Activated B cell treated with CpG ODN at 0.5 μM for 24 hours (primary cell): Measurements from ENCODE around the gene CBLB. TPM values are rescaled to one million over a fixed set of nuclear protein-coding genes. Genes with fewer than 3 reads are reported as not detected.

Experiments used
- ATAC-seq: fragments of 200-7000 bp; cut with Tn5 transposase; one replicate; pipeline ENCODE4 v1.10.0; 2021; ENCODE audit warnings: low read depth, mild to moderate bottlenecking, moderate library complexity
- CTCF ChIA-PET: fragments of 350-600 bp; sonication (Branson Sonifier 250); formaldehyde crosslinking; loops from one replicate; lab custom pipeline; 2021; ENCODE audit warnings: antibody characterized with exemption; lab: Charles Lee
- POLR2A ChIA-PET: fragments of 350-600 bp; sonication (Branson Sonifier 250); formaldehyde crosslinking; loops from one replicate; lab custom pipeline; 2021; ENCODE audit warnings: antibody characterized with exemption; lab: Charles Lee
- DNase-seq: peaks from one replicate; pipeline ENCODE4 v3.0.0; 2022
- H3K27ac Mint-ChIP-seq: one replicate; pipeline ENCODE4 v1.8.0; 2020; ENCODE audit warnings: mixed read lengths
- H3K27me3 Mint-ChIP-seq: one replicate; pipeline ENCODE4 v1.8.0; 2021; ENCODE audit warnings: mixed read lengths
- H3K36me3 Mint-ChIP-seq: one replicate; pipeline ENCODE4 v1.8.0; 2021; ENCODE audit warnings: low read depth, mixed read lengths
- H3K4me1 Mint-ChIP-seq: one replicate; pipeline ENCODE4 v1.8.0; 2021; ENCODE audit warnings: mixed read lengths
- H3K4me3 Mint-ChIP-seq: one replicate; pipeline ENCODE4 v1.8.0; 2020; ENCODE audit warnings: mild to moderate bottlenecking, mixed read lengths
- H3K9me3 Mint-ChIP-seq: one replicate; pipeline ENCODE4 v1.8.0; 2020; ENCODE audit warnings: mixed read lengths
- CTCF ChIP-seq: fragments of 200-600 bp; IDR thresholded peaks from one replicate; pipeline ENCODE4 v1.8.0; 2022; ENCODE audit warnings: antibody characterized with exemption, mild to moderate bottlenecking
- intact Hi-C: fragments of 100-400 bp; cut with micrococcal nuclease; formaldehyde crosslinking; loops from one replicate; pipeline ENCODE4 v1.15.1; 2024
- total RNA-seq: library from RNA; stranded (reverse); gene quantifications from 2 replicates; pipeline ENCODE4 v1.2.3, GENCODE V29; 2022

CBLB gene
- total RNA-seq, 1 donor from 2014 or later, result 78.1 TPM

DNA sequence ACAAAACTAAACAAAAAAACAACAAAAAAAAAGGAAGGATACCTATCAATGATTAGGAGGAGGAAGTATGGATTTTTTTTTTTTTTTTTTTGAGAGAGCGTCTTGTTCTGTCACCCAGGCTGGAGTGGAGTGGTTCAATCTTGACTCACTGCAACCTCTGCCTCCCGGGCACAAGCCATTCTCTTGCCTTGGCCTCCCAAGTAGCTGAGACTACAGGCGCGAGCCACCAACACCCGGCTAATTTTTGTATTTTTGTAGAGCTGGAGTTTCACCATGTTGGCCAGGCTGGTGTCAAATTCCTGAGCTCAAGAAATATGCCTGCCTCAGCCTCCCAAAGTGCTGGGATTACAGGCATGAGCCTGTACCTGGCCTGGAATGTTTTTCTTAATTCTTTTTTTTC lies 195.8 kb downstream of the CBLB start:
- DNase-seq (no peak), ATAC-seq (no peak)
- CTCF ChIA-PET, result interaction anchor here (0.6 to 1.0 kb wide), 2 partner anchors 898 to 937 kb away, joined by 3 read pairs; no protein-coding TSS in a partner anchor
- intact Hi-C loops, result no loop called here
- Mint-ChIP-seq H3K36me3 (peaks cover 64% of the 10 kb centered on the region), H3K4me1 (no peaks in the 10 kb centered on the region), H3K27me3 (no peaks in the 10 kb centered on the region), H3K27ac (no peak overlapping the region), H3K4me3 (no peak overlapping the region), H3K9me3 (no peaks in the 10 kb centered on the region)
- POLR2A ChIA-PET, result no interaction called here
- TF ChIP-seq CTCF, result no peak

DNA sequence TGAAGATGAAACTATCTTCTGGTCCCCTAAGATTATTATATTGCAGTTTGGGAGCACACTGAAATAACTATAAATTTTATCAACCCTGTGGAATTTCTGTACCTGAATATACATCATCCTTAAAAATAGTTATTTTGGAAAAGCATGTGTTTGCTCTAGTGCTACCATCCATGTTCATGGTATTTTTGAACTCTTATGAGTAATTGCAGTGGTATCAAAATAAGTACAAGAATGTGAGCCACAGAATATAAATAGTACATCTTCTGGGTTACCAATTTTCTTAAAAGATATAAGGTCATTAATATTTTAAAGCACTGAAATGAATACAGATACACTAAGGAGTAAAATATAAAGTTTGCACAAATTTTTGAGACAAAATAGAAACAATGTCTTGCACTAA lies 206.5 kb downstream of the CBLB start:
- ATAC-seq, result no peak
- no peak for TF ChIP-seq CTCF

DNA sequence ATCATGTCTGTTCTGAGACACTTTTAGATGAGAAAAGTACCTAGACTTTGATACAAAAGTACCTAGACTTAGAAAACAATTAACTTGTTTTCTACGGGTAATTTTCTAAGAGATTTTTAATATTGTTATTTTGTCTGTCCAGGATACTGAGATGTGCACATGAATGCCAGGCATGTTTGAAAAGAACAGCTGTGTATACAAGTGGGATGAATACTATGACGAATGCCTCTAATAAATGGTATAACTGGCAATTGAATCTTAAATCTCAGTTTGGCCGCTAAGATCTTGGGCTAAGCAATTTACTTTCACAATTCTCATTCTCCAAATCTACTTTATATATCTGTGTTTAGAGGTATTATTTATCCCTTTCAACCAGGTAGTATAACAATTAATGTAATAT lies 207.4 kb downstream of the CBLB start:
- CTCF ChIA-PET, result no interaction called here
- H3K27ac Mint-ChIP-seq, result no peak overlapping the region
- no peak overlapping the region for H3K4me3 Mint-ChIP-seq
- H3K27me3 Mint-ChIP-seq, result no peaks in the 10 kb centered on the region
- POLR2A ChIA-PET, result no interaction called here
- no peak for ATAC-seq
- intact Hi-C loops, result no loop called here
- H3K36me3 Mint-ChIP-seq, result peaks cover 53% of the 10 kb centered on the region
- H3K4me1 Mint-ChIP-seq, result no peaks in the 10 kb centered on the region
- DNase-seq, result no peak
- no peak for TF ChIP-seq CTCF
- H3K9me3 Mint-ChIP-seq, result no peaks in the 10 kb centered on the region

More for the DNA sequence above, 206.5 kb downstream of the CBLB start:
- no peak for DNase-seq
- ChIA-PET CTCF (no interaction called here), POLR2A (no interaction called here)
- Mint-ChIP-seq H3K27ac (no peak overlapping the region), H3K36me3 (peaks cover 54% of the 10 kb centered on the region), H3K9me3 (no peaks in the 10 kb centered on the region), H3K4me1 (no peaks in the 10 kb centered on the region), H3K27me3 (no peaks in the 10 kb centered on the region), H3K4me3 (no peak overlapping the region)
- intact Hi-C loops, result no loop called here

DNA sequence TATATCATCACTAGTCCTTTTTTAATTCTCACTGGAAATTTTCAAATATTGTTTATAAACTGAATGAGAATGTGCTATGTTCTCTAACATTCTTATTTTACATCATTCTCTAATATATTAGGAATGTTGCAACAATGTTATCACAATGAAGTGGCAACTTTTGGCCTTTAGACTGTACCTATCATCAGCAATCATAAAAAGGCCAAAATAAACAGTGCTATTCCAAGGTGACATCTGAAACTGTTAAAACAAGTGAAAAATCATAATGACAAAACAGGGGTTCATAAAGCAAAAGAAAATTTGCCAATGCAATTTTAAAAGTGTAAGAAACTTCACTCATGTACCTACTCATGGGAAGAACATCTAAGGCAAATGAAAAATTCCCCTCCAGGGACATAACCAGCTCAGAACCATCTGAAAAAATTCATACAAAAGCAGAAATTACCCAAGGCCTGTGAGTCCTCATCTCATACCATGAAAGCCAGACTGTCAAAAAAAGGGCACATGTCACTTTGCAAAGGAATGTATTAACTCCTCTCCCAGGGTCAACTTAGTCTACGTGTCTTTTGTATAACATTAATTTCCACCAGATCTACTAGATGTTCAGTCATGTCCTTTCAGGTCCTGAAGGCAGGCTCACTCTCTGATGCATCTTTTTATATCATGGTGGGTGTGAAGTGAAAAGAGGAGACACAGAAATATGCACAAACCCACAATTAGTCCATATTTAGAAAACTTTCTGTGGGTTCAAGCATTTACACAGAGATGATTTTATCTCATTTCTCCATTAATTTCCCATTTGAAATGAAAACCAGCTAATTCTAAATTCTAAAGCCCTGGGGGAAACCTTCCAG lies 211.9 kb downstream of the CBLB start:
- DNase-seq, result no peak
- peaks cover 3% of the 10 kb centered on the region for H3K4me1 Mint-ChIP-seq
- peaks cover 37% of the 10 kb centered on the region for H3K36me3 Mint-ChIP-seq
- intact Hi-C loops, result no loop called here
- H3K27me3 Mint-ChIP-seq, result no peaks in the 10 kb centered on the region
- no peak for ATAC-seq
- no peak for TF ChIP-seq CTCF
- POLR2A ChIA-PET, result no interaction called here
- no peak overlapping the region for H3K4me3 Mint-ChIP-seq
- CTCF ChIA-PET, result no interaction called here
- H3K9me3 Mint-ChIP-seq, result no peaks in the 10 kb centered on the region
- H3K27ac Mint-ChIP-seq, result no peak overlapping the region

GRCh38 chr3:105653868-105654267 lies 214.9 kb downstream of the CBLB start:
- Mint-ChIP-seq H3K36me3 (peaks cover 18% of the 10 kb centered on the region), H3K9me3 (no peaks in the 10 kb centered on the region), H3K4me1 (peaks cover 7% of the 10 kb centered on the region), H3K4me3 (no peak overlapping the region), H3K27ac (no peak overlapping the region), H3K27me3 (no peaks in the 10 kb centered on the region)
- POLR2A ChIA-PET, result no interaction called here
- ATAC-seq, result no peak
- intact Hi-C loops, result no loop called here
- CTCF ChIA-PET, result no interaction called here
- DNase-seq, result no peak
- TF ChIP-seq CTCF, result no peak
